Measurements from ENCODE around the gene ANGPT4.

DNA sequence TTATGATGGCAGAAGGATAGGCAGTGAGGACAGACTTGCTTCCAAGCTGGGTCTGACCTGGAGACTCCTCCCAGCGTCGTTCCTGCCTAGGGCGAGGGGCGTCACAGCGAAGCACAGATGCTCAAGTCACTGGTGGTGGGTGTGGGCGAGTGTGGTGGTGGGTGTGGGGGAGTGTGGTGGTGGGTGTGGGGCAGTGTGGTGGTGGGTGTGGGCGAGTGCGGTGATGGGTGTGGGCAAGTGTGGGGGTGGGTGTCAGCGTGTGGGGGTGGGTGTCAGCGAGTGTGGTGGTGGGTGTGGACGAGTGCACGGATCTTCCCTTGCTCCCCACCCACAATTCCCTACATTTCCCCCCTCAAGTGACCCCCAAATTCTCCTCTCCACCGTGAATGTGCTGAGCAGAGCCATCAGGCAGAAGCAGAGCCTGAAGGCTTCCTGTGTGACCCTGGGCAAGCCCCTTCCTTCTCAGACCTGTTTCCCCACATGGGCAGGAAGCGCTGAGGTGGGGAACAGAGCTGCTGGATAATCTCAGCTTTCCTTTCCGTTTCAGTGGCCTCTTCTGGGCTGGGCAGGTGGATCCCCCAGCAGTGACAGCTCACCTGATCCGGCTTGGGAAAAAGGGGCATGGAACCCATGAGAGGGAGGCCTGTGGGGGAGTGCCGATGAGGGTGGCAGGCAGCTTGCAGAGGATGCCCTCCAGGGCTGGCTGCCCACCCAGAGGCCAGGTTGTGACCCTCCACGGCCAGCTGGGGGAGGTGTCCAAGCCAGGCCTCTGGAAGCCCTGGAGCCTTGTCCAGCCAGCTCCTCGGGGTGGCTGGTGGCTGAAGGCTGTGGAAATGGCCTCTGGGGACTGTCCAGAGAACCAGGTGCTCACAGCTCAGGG, 43.0 kb upstream of the ANGPT4 start:
- TF ChIP-seq CHD2 (IDR thresholded peaks at IDR 0.05; ENCODE audit: low read length, partially characterized antibody): no peak
- TF ChIP-seq, protein P1, sequence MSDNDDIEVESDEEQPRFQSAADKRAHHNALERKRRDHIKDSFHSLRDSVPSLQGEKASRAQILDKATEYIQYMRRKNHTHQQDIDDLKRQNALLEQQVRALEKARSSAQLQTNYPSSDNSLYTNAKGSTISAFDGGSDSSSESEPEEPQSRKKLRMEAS (IDR thresholded peaks at IDR 0.05; ENCODE audit: low read depth): no peak
- TF ChIP-seq, protein P2, sequence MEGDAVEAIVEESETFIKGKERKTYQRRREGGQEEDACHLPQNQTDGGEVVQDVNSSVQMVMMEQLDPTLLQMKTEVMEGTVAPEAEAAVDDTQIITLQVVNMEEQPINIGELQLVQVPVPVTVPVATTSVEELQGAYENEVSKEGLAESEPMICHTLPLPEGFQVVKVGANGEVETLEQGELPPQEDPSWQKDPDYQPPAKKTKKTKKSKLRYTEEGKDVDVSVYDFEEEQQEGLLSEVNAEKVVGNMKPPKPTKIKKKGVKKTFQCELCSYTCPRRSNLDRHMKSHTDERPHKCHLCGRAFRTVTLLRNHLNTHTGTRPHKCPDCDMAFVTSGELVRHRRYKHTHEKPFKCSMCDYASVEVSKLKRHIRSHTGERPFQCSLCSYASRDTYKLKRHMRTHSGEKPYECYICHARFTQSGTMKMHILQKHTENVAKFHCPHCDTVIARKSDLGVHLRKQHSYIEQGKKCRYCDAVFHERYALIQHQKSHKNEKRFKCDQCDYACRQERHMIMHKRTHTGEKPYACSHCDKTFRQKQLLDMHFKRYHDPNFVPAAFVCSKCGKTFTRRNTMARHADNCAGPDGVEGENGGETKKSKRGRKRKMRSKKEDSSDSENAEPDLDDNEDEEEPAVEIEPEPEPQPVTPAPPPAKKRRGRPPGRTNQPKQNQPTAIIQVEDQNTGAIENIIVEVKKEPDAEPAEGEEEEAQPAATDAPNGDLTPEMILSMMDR (IDR thresholded peaks at IDR 0.05): no peak
- TF ChIP-seq, protein P3, sequence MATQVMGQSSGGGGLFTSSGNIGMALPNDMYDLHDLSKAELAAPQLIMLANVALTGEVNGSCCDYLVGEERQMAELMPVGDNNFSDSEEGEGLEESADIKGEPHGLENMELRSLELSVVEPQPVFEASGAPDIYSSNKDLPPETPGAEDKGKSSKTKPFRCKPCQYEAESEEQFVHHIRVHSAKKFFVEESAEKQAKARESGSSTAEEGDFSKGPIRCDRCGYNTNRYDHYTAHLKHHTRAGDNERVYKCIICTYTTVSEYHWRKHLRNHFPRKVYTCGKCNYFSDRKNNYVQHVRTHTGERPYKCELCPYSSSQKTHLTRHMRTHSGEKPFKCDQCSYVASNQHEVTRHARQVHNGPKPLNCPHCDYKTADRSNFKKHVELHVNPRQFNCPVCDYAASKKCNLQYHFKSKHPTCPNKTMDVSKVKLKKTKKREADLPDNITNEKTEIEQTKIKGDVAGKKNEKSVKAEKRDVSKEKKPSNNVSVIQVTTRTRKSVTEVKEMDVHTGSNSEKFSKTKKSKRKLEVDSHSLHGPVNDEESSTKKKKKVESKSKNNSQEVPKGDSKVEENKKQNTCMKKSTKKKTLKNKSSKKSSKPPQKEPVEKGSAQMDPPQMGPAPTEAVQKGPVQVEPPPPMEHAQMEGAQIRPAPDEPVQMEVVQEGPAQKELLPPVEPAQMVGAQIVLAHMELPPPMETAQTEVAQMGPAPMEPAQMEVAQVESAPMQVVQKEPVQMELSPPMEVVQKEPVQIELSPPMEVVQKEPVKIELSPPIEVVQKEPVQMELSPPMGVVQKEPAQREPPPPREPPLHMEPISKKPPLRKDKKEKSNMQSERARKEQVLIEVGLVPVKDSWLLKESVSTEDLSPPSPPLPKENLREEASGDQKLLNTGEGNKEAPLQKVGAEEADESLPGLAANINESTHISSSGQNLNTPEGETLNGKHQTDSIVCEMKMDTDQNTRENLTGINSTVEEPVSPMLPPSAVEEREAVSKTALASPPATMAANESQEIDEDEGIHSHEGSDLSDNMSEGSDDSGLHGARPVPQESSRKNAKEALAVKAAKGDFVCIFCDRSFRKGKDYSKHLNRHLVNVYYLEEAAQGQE (IDR thresholded peaks at IDR 0.05; ENCODE audit: low read depth, low read length): no peak
- TF ChIP-seq RAD21 (IDR thresholded peaks at IDR 0.05; ENCODE audit: low read length): no peak
- TF ChIP-seq, protein P4, sequence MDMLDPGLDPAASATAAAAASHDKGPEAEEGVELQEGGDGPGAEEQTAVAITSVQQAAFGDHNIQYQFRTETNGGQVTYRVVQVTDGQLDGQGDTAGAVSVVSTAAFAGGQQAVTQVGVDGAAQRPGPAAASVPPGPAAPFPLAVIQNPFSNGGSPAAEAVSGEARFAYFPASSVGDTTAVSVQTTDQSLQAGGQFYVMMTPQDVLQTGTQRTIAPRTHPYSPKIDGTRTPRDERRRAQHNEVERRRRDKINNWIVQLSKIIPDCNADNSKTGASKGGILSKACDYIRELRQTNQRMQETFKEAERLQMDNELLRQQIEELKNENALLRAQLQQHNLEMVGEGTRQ (IDR thresholded peaks at IDR 0.05; ENCODE audit: borderline replicate concordance, low read depth, low read length): no peak
- TF ChIP-seq FOXJ3 (CRISPR knock-in tag; IDR thresholded peaks at IDR 0.05): no peak
- TF ChIP-seq GABPA (IDR thresholded peaks at IDR 0.05; ENCODE audit: low read depth): no peak
- no peak for TF ChIP-seq SMC3 (IDR thresholded peaks at IDR 0.05; ENCODE audit: low read depth, low read length)
- no peak for TF ChIP-seq FOXM1 (IDR thresholded peaks at IDR 0.05; ENCODE audit: low read depth)
- TF ChIP-seq TAF1 (IDR thresholded peaks at IDR 0.05; ENCODE audit: borderline replicate concordance, low read depth, low read length): no peak
- TF ChIP-seq EZH2phosphoT487 (IDR thresholded peaks at IDR 0.05; ENCODE audit: borderline replicate concordance, low read depth): no peak
